HL-60 (cell line): ENCODE measurements around the gene SRGAP2B.
"Not testable (repeated sequence)": the region's sequence is repeated elsewhere in the genome, so short reads cannot be mapped to it uniquely, and the experiment has no call there.

Experiments
- CTCF ChIP-seq: IDR thresholded peaks from one replicate; pipeline ENCODE4 v1.5.1; 2011; ENCODE audit warnings: low read length, control low read depth, inconsistent platforms; ENCODE audit not compliant: insufficient read depth
- GABPA ChIP-seq: IDR thresholded peaks from 2 replicates; pipeline ENCODE4 v1.6.1; 2012; ENCODE audit warnings: low read depth
- POLR2AphosphoS5 ChIP-seq: IDR thresholded peaks from 2 replicates; pipeline ENCODE4 v1.6.1; 2012; ENCODE audit warnings: low read depth
- REST ChIP-seq: IDR thresholded peaks from 2 replicates; pipeline ENCODE4 v1.6.1; 2012; ENCODE audit warnings: low read depth; ENCODE audit not compliant: insufficient replicate concordance

GRCh38 chr1:144882343-144882742 lies 212.8 kb downstream of the SRGAP2B start:
- not testable (repeated sequence) for TF ChIP-seq POLR2AphosphoS5, GABPA, CTCF, REST
